ENCODE results near the gene ATG7.

Gene ATG7

DNA sequence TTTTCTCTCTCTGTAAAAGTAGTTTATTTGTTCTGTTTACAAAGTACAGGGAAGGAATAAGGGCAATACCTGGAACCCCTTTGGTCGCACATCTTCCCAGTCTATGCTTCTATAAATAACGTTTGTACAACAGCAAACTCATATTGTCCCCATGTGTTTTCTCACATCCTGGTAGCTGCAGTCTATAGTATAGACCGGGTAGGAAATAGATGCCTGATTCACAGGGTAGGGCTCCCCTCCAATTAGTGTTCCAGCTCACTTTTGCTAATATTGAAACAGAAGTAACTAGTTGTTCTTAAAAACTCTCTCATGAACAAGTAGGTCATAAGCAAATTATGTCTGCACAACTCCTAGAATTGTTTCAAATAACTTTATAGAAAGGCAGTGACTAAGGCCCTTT lies 17.7 kb downstream of the ATG7 start:
- Histone ChIP-seq H3K36me3 (replicated peaks; ENCODE audit: insufficient read depth, low read length) (no peaks in the 10 kb centered on the region), H2AFZ (ENCODE audit: low read length) (no peak overlapping the region), H3K27me3 (replicated peaks; ENCODE audit: insufficient read depth, low read length) (no peaks in the 10 kb centered on the region), H3K9ac (ENCODE audit: low read length) (no peak overlapping the region), H3K9me3 (replicated peaks; ENCODE audit: insufficient read depth, low read length) (no peaks in the 10 kb centered on the region), H3K79me2 (ENCODE audit: low read length) (no peaks in the 10 kb centered on the region), H3K27ac (ENCODE audit: low read length) (no peak overlapping the region), H3K4me2 (ENCODE audit: low read depth, low read length) (no peak overlapping the region), H4K20me1 (ENCODE audit: insufficient read depth, low read length) (no peaks in the 10 kb centered on the region), H3K9me2 (replicated peaks; ENCODE audit: insufficient read depth, low read length) (no peaks in the 10 kb centered on the region), H3K4me1 (ENCODE audit: low read length) (no peaks in the 10 kb centered on the region), H3F3A (ENCODE audit: insufficient read depth, low read length) (no peaks in the 10 kb centered on the region), H3K4me3 (ENCODE audit: low read length) (no peak overlapping the region)
- no peak for DNase-seq
- TF ChIP-seq EZH2 (optimal IDR thresholded peaks at IDR 0.05; ENCODE audit: low read depth, low read length) (no peak), EZH2phosphoT487 (IDR thresholded peaks at IDR 0.05; ENCODE audit: low read length) (no peak)
- TF ChIP-seq, protein P1, sequence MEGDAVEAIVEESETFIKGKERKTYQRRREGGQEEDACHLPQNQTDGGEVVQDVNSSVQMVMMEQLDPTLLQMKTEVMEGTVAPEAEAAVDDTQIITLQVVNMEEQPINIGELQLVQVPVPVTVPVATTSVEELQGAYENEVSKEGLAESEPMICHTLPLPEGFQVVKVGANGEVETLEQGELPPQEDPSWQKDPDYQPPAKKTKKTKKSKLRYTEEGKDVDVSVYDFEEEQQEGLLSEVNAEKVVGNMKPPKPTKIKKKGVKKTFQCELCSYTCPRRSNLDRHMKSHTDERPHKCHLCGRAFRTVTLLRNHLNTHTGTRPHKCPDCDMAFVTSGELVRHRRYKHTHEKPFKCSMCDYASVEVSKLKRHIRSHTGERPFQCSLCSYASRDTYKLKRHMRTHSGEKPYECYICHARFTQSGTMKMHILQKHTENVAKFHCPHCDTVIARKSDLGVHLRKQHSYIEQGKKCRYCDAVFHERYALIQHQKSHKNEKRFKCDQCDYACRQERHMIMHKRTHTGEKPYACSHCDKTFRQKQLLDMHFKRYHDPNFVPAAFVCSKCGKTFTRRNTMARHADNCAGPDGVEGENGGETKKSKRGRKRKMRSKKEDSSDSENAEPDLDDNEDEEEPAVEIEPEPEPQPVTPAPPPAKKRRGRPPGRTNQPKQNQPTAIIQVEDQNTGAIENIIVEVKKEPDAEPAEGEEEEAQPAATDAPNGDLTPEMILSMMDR (IDR thresholded peaks at IDR 0.05; ENCODE audit: low read length), result no peak

GRCh38 chr3:11290743-11291680 lies 18.8 kb downstream of the ATG7 start:
- Histone ChIP-seq H3K9me3 (replicated peaks; ENCODE audit: insufficient read depth, low read length) (no peaks in the 10 kb centered on the region), H3K4me3 (ENCODE audit: low read length) (no peak overlapping the region), H3K9ac (ENCODE audit: low read length) (no peak overlapping the region), H4K20me1 (ENCODE audit: insufficient read depth, low read length) (no peaks in the 10 kb centered on the region), H3K4me1 (ENCODE audit: low read length) (no peaks in the 10 kb centered on the region), H3K36me3 (replicated peaks; ENCODE audit: insufficient read depth, low read length) (no peaks in the 10 kb centered on the region), H2AFZ (ENCODE audit: low read length) (no peak overlapping the region), H3K4me2 (ENCODE audit: low read depth, low read length) (no peak overlapping the region), H3F3A (ENCODE audit: insufficient read depth, low read length) (no peaks in the 10 kb centered on the region), H3K9me2 (replicated peaks; ENCODE audit: insufficient read depth, low read length) (no peaks in the 10 kb centered on the region), H3K27ac (ENCODE audit: low read length) (no peak overlapping the region), H3K79me2 (ENCODE audit: low read length) (no peaks in the 10 kb centered on the region), H3K27me3 (replicated peaks; ENCODE audit: insufficient read depth, low read length) (no peaks in the 10 kb centered on the region)
- no peak for DNase-seq
- TF ChIP-seq, protein P1 (IDR thresholded peaks at IDR 0.05; ENCODE audit: low read length), result no peak
- TF ChIP-seq EZH2 (optimal IDR thresholded peaks at IDR 0.05; ENCODE audit: low read depth, low read length), result no peak
- TF ChIP-seq EZH2phosphoT487 (IDR thresholded peaks at IDR 0.05; ENCODE audit: low read length), result no peak

DNA sequence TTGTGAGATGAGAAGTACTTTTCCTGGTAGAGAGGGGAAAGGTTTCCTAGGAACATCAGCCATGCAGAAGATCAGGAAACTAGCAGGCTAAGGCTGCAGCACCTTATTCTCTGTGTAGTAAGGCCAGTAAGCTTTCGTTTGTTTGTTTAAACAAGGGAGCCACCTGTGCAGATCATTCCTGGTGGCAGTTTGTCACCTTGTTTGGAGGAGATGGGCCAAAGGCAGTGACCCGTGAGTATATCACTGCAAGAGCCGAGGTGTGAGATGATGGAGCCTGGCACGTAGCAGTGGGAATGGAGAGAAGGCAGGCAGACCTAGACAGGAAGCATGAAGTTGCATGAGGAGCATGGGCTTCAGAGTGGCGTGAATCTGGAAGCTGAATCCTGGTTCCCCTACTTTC lies 19.6 kb downstream of the ATG7 start:
- Histone ChIP-seq H3K9me3 (replicated peaks; ENCODE audit: insufficient read depth, low read length) (no peaks in the 10 kb centered on the region), H3K4me2 (ENCODE audit: low read depth, low read length) (no peak overlapping the region), H3K4me1 (ENCODE audit: low read length) (no peaks in the 10 kb centered on the region), H2AFZ (ENCODE audit: low read length) (no peak overlapping the region), H3K27ac (ENCODE audit: low read length) (no peak overlapping the region), H3K27me3 (replicated peaks; ENCODE audit: insufficient read depth, low read length) (no peaks in the 10 kb centered on the region), H3K9me2 (replicated peaks; ENCODE audit: insufficient read depth, low read length) (no peaks in the 10 kb centered on the region), H3K9ac (ENCODE audit: low read length) (no peak overlapping the region), H3K79me2 (ENCODE audit: low read length) (no peaks in the 10 kb centered on the region), H3F3A (ENCODE audit: insufficient read depth, low read length) (no peaks in the 10 kb centered on the region), H3K4me3 (ENCODE audit: low read length) (no peak overlapping the region), H4K20me1 (ENCODE audit: insufficient read depth, low read length) (no peaks in the 10 kb centered on the region), H3K36me3 (replicated peaks; ENCODE audit: insufficient read depth, low read length) (no peaks in the 10 kb centered on the region)
- no peak for DNase-seq
- TF ChIP-seq EZH2 (optimal IDR thresholded peaks at IDR 0.05; ENCODE audit: low read depth, low read length) (no peak), EZH2phosphoT487 (IDR thresholded peaks at IDR 0.05; ENCODE audit: low read length) (no peak)
- TF ChIP-seq, protein P1 (IDR thresholded peaks at IDR 0.05; ENCODE audit: low read length), result no peak

Measured in MM.1S (cell line).